SKM-1 treated with dmso at 0.1 percent for 144 hours (cell line): ENCODE results near the gene OSBPL6.
A peak's percentile ranks its signal among the peaks of the same experiment; 100 is the strongest.

Experiments
- DNase-seq: peaks from one replicate; lab custom pipeline; 2025; ENCODE audit not compliant: unreplicated experiment; lab: John Stamatoyannopoulos, UW

OSBPL6 gene

DNA sequence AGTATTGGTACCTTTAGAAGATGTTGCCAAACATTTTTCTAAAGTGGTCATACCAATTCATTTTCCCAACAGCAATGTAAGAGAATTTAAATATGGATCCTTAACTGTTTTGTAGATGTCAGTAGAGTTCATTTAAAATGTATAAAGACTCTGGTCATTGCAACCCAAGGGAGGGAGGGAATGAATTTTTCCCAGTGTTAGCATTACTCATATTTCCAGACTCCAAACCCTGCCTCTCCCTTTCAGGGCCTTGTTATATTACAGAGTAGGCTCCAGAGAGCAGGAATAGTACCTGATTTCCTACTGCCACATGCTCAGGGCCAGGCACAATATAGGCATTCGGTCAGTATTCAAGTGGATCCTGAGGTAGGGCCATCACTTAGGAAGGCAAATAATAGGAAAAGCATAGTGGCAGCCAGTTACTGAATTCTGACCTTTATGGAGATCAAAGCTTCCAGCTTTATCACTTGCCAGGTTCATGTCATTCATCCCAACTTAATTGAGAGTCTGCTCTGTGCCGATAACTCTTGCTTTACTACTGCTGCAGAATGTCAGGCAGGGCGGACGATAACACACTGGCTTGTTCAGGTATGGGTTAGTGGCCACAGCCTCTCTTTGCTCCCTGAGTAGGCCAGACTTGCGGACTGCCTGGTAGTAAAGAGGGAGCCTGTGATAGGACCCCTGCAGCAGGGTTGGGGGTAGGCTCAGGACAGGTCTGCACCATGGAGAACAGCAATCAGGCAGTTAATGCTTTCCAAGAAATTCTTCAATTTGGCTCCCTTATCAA is 75.3 kb downstream of the OSBPL6 start:
- no peak for DNase-seq

GRCh38 chr2:178270338-178270737 is 76.0 kb downstream of the OSBPL6 start:
- no peak for DNase-seq

GRCh38 chr2:178271094-178271493 is 76.8 kb downstream of the OSBPL6 start:
- DNase-seq: no peak

DNA sequence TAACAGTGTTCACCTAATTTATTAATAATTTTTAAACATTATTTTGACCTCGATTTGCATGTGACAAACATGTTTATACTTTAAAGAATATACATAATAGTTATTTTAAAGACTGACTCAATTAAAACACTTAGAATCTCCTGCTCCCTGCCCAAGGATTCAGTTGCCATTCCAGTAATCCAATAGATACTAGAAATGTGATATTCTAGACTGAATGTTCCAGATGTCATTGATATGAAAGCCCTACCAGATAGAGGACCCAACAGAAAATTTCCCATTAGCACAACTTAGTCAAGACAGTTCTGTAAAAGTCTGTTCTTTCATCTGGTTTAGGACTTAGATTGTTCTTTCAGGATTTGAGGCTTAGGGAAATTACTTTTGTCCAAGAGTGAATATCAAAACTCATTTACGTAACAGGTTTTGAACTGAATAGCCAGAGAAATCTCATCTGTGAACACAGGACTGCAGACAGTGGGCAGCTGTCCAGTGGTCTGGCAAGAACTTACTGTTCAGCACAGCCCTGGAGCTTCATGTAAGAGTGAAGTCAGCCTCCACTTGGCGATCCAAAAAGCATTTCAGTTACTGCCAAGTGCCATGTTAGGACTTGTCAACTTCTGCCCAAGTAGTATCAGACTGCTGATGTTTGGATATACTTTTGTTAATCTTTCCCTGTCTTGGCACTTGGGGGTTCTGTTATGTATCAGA is 77.5 kb downstream of the OSBPL6 start:
- DNase-seq: no peak

DNA sequence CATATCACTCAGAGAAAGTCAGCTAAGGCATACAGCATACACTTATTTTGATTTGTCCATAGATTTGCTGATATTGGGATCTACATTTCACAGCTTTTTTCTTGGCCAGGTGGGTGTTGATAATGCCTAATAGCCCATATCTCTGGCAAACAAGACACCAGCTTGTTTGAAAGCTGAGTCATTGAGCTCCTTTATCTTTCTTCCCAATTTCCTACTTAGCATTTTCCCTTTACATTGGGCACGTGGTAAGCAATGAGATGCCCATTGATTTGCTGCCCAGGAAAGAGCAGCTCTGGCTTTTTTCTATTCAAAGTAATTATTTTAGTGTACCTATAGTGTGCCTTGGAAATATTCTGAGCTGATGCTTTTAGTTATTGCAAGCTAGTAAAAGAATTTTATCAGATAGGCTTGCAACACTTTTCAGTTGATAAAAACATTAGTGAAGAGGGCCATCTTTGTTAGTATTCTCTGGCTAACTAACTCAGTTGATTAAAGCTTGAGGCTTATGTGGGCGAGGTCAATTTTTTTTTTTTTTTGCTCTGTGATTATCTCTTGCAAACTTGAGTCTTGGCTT is 79.6 kb downstream of the OSBPL6 start:
- no peak for DNase-seq

- DNase-seq: peak; percentile 70
Measured at GRCh38 chr2:178275600-178275999, 81.3 kb downstream of the OSBPL6 start.

DNA sequence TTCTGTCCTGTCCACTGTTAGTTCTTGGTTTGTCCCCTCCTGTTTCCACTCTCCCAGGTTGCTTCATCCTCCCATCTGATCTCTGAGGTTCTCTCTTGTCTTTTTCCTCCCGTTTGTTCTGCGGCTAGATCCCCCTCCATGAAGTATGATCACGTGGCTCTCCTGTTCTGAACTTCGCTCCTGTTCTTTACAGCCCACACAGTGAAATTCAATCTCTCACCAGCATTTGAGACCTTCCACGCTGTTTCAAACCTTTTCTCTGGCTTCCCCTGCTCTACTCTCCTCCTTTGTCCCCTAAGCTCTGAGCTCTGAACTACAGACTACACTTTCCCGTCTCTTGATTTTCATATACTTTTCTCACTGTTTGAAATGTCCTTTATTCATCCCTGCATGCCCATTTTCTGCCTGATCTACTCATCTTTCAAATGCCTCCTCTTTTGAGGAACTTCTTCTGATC is 83.5 kb downstream of the OSBPL6 start:
- DNase-seq: no peak

DNA sequence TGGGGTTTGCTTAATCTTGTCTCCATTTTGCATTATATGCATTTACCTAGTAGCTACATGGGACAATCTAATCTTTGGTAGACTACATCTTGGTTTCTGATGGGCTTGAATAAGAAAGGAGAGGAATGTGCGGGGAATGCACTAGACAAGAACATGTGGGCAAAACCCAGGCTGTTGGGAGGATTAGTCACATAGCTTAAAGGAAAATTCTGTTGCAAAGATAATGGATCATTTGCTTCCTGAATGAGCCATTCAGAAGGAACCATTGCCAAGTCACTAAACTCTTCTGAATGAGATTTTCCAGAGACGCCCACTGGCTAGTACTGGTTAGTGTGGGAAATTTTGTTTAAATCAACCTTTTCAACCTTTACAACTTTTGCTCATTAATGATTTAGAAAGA is 84.8 kb downstream of the OSBPL6 start:
- no peak for DNase-seq

DNA sequence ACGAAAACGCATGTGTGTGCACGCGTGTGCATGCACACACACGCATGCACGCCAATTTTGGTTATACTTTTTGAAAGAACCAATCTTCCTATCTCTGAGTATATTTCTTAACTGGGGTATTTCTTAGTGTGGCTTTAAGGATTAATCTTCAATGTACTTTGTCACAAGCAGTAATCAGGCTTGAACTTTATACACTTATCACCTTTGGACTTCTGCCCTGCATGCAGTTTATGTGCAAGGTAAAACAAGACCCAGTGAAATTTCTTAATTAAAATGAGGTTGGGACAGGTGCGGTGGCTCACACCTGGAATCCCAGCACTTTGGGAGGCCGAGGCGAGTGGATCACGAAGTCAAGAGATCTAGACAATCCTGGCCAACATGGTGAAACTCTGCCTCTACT is 85.3 kb downstream of the OSBPL6 start:
- no peak for DNase-seq

DNA sequence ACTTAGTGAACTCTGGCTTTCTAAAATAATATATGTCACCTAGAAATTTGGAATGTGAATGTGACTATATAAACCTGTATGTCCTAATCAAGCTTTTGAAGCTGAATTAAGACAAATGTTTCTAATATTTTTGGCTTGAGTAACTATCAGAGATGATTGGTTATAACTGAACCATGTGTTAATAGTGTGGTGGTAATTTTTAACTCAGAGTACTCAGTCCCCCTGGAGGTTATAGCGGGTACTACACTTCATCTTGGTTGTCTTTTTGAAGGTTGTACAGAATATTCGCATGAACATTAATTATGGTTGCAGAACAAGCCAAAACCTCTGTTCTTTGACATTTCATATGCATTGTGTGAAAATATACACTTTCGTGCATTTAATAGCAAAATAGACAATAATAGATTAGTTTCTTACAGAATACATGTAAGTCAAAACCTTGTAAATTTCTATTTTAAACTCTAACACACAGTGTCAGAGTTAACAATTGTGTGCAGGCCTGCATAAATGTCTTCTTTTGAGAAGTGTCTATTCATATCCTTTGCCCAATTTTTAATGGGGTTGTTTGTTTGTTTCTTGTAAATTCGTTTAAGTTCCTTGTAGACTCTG is 86.0 kb downstream of the OSBPL6 start:
- DNase-seq: peak; percentile 46

DNA sequence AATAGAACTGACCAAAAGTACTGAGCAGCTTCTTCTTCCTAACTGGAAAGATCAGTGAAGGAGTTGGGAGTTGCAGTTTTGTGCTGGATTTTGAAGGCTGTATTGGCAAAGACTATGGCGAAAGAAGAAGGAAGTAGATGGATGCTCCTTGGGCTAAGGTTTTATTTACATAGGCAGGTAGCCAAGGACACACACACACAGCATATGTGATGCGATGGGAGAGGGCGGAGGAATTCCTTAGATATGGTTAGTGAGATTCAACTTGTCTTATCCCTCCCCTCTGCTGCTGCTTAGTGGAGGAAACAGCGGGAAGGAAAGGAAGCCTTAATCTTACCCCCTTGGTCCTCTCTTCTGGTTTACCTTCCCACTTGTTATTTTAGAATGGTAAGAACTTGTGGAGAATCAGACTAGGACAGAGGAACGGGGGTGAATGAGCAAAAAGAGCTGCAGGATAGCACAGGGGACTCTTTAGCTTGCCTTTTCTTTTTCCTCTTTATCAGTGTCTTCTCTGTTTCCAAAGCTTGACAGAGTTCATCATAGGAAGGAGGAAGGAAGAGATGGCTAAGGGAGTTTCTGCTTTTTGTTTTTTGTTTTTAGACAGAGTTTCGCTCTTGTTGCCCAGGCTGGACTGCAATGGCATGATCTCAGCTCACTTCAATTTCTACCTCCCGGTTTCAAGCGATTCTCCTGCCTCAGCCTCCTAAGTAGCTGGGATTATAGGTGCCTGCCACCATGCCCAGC is 87.9 kb downstream of the OSBPL6 start:
- peak; percentile 38 for DNase-seq

GRCh38 chr2:178283341-178283918 is 89.1 kb downstream of the OSBPL6 start:
- no peak for DNase-seq

- no peak for DNase-seq
Measured at GRCh38 chr2:178284613-178285286, 90.4 kb downstream of the OSBPL6 start.

GRCh38 chr2:178285287-178285615 is 90.9 kb downstream of the OSBPL6 start:
- DNase-seq: no peak

DNA sequence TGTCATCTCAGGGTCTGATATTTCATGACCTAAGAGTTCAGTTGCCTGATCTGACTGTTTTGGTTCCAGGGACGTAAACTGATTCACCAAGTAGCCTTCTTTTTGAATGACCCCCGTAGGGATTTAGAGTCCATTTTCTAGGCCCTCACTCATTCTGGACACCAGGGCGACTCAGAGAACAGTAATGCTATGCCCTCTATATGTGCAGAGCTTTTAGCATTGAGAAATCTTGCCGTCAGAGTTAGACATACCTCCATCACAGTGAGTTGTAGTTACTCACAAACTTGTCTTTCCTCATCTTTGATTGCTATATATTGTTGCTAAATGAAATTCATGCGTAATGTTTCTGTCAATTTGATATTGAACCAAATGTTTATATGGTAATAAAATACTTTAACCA is 92.3 kb downstream of the OSBPL6 start:
- no peak for DNase-seq

- no peak for DNase-seq
Measured at GRCh38 chr2:178287652-178288344, 93.5 kb downstream of the OSBPL6 start.

GRCh38 chr2:178291703-178292102 is 97.4 kb downstream of the OSBPL6 start:
- no peak for DNase-seq

DNA sequence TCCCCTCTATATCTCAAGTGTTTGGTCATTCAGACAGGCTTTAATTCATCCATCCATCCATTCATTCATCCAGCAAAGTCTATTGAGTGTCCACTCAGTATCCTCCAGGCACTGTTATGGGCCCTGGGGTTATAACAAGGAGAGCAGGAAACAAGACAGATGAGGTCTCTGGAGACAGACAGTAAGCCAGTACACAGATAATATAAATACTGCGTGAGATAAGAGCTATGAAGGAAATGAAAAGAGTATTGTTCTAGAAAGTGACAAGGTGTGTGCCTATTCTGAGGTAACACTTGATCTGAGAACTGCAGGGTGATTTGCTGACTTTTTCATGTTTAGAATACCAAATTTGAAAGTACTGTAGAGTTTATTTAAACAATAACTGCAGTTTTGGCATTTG is 98.3 kb downstream of the OSBPL6 start:
- DNase-seq: no peak

DNA sequence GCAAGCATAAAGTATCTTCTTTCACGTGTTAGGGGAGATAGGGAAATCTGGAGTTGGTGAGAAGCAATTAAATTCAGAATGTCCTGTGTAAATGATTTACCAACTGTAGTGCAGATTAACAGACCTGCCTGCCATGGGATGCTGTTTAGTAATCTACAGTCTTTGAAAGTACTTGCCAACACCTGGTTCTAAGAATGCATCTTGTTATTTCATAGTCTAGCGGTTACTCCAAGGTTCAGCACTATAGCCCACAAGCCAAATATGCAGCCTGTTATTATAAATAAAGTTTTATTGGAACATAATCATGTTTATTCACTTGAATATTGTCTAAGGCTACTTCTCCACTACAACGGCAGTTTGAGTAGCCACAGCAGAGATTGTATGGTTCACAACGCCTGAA is 100.8 kb downstream of the OSBPL6 start:
- no peak for DNase-seq

DNA sequence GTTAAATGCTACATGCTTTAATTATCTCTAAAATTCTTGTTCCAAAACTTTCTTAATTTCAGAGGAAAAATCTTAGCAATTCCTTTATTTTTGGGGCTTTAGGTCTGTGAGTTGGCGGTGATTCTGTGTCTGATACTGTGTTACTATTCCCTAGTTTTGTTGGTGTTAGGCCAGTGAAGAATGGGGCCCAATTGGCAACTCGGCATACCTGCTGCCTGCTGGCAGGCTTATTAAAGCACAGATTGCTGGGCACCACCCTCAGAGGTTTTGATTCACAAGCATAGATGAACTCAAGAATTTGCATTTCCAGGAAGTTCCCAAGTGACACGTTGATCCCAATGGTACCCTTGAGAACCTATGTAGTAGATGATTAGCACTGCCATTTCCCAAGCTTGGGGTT is 101.6 kb downstream of the OSBPL6 start:
- no peak for DNase-seq
